H54 (cell line): ENCODE measurements around the gene ADAM23.

Source experiments
- DNase-seq: peaks from one replicate; pipeline ENCODE4 v3.0.0; 2011; ENCODE audit warnings: low spot score, mixed read lengths; ENCODE audit not compliant: insufficient read length
- FAIRE-seq: peaks from 3 replicates; lab custom pipeline; 2011; peaks lifted over from hg19 to GRCh38; lab: Jason Lieb, UNC
- POLR2A ChIP-seq: IDR thresholded peaks from 2 replicates; pipeline ENCODE4 v1.6.1; 2011; ENCODE audit warnings: low read depth, mild to moderate bottlenecking, low read length

The ADAM23 gene

GRCh38 chr2:206535260-206535986 is 92.1 kb downstream of the ADAM23 start:
- FAIRE-seq: peak; percentile 11
- TF ChIP-seq POLR2A: no peak
- DNase-seq: no peak

- no peak for TF ChIP-seq POLR2A
- DNase-seq (no peak), FAIRE-seq (no peak)
These were observed 97.4 kb downstream of the ADAM23 start for GRCh38 chr2:206540757-206541156.

- no peak for DNase-seq
- no peak for TF ChIP-seq POLR2A
- no peak for FAIRE-seq
These were observed 99.7 kb downstream of the ADAM23 start for GRCh38 chr2:206543073-206543472.

- FAIRE-seq (no peak), DNase-seq (no peak)
- no peak for TF ChIP-seq POLR2A
These were observed 105.1 kb downstream of the ADAM23 start for GRCh38 chr2:206548383-206548782.

DNA sequence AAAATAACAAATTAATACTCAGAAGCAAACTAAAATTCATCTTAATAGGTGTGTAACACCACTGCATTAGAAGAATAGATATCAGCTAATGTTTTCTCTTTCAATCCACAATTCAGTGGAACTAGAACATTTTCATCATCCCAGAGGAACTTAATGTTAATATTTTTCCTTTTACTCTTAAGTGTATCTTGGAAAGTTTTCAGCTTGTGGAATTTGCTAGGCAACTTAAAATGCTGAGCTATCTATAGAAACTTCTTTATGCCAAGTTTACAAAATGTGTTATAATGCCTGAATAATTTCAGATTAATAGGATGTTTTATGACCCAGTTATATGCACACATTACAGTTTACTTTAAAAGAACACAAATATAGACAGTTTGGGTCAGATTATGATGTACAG is 112.4 kb downstream of the ADAM23 start:
- TF ChIP-seq POLR2A: no peak
- DNase-seq: no peak
- no peak for FAIRE-seq

- no peak for FAIRE-seq
- no peak for DNase-seq
- no peak for TF ChIP-seq POLR2A
These were observed 113.1 kb downstream of the ADAM23 start for GRCh38 chr2:206556357-206556949.

GRCh38 chr2:206557321-206557720 is 114.0 kb downstream of the ADAM23 start:
- FAIRE-seq (no peak), DNase-seq (no peak)
- no peak for TF ChIP-seq POLR2A

DNA sequence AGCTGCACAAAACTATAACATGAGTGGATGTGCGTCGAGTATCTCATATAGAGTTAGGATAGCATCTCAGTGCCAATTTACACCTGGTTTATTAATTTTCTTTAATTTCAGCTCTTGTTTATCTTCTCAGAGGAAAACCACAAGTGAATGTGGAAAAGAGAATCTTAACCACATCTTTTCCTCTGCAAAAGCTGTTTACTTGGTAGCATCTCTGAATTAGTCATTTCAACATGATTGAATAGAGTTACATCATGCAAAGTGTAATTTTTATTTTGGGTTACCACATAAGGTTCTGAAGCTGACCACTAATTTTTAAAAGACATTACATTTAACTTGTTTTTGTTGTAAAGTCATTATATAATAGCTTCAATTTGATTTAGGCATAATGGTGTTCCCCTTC is 115.2 kb downstream of the ADAM23 start:
- TF ChIP-seq POLR2A: no peak
- no peak for DNase-seq
- FAIRE-seq: no peak

- FAIRE-seq (no peak), DNase-seq (no peak)
- no peak for TF ChIP-seq POLR2A
These were observed 118.6 kb downstream of the ADAM23 start for GRCh38 chr2:206561962-206562361.

DNA sequence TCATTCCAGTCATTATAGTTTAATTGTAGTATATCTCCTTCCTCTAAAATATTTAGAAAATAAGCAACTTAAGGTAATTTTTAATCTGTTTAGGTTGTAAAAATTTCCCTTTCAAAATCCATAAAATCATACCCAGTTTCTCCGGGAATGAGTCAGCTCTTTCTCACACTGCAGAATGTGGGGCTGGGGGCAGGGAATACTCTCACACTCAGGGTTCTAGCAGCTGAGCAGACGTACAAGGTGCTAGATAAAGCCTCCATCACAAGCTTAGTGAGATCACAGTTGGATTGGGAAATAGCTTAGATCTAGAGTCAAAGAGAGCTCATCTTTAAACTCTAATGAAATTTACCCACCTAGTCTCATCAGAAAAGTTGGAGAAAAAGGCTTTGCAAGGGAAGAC is 119.0 kb downstream of the ADAM23 start:
- no peak for TF ChIP-seq POLR2A
- no peak for DNase-seq
- no peak for FAIRE-seq

DNA sequence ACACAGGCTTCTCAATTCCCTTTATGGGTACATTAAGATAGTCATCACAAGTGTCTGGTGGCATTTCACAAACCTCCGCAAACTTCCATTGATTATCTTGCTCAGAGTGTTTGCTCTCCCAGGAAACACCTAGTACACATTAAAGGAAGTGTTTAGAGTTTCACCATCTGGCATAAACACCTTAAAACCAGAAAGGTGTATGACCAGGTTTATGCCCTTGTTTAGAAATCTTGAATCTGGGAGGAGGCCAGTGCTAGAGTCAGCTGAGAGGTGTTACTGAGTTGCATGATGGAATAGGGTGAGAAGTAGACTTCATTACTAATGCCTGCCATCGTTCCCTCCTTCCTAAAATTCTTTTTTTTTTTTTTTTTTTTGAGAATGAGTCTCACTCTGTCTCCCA is 120.0 kb downstream of the ADAM23 start:
- TF ChIP-seq POLR2A: no peak
- DNase-seq: no peak
- no peak for FAIRE-seq

- no peak for DNase-seq
- no peak for FAIRE-seq
- TF ChIP-seq POLR2A: no peak
These were observed 122.3 kb downstream of the ADAM23 start for GRCh38 chr2:206565666-206566065.

DNA sequence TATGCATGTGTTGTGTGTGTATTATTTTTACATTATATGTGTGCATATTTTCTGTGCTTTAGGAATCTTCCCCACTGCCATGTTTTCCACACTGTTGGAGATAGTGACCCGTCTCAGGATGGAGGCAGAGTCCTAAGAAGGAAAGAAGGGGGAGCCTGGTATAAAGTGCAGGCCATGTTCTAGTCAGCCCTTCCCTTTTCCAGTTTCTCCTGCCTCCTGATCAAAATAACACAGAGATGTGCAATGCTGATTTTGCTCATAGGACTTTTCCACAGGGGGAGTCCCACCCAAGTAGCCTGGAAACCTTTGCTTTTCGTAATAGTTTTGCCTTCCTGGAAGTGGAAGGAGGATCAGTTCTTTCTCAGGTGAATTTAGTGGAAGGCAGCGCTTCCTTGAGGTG is 126.1 kb downstream of the ADAM23 start:
- no peak for TF ChIP-seq POLR2A
- FAIRE-seq (no peak), DNase-seq (no peak)

- DNase-seq (no peak), FAIRE-seq (no peak)
- no peak for TF ChIP-seq POLR2A
These were observed 126.9 kb downstream of the ADAM23 start for GRCh38 chr2:206570199-206570598.

- TF ChIP-seq POLR2A: no peak
- no peak for FAIRE-seq
- DNase-seq: no peak
These were observed 129.4 kb downstream of the ADAM23 start for GRCh38 chr2:206572725-206573124.

GRCh38 chr2:206573793-206574192 is 130.5 kb downstream of the ADAM23 start:
- FAIRE-seq: no peak

More at GRCh38 chr2:206573793-206574192, 130.5 kb downstream of the ADAM23 start:
- no peak for TF ChIP-seq POLR2A
- no peak for DNase-seq
